Calu3 (cell line): ENCODE measurements around the gene CHN2. TPM values are rescaled to one million over a fixed set of nuclear protein-coding genes. Genes with fewer than 3 reads are reported as not detected.

Experiments used
- BruUV-seq: library from RNA; stranded (reverse); fragments of 400-500 nt; replicated peaks from 2 replicates; lab custom pipeline; 2021; lab: Mats Ljungman, UMichigan
- CTCF ChIA-PET: fragments of 300-600 bp; sonication (Branson Sonifier 250); formaldehyde crosslinking; loops from one replicate; lab custom pipeline; 2022; ENCODE audit warnings: antibody characterized with exemption; lab: Charles Lee
- DNase-seq: peaks from one replicate; pipeline ENCODE4 v3.0.0; 2022
- H3K27ac Mint-ChIP-seq: one replicate; pipeline ENCODE4 v1.8.0; 2022; ENCODE audit warnings: mixed read lengths; ENCODE audit not compliant: unreplicated experiment
- H3K27me3 Mint-ChIP-seq: one replicate; pipeline ENCODE4 v1.8.0; 2022; ENCODE audit warnings: mixed read lengths; ENCODE audit not compliant: unreplicated experiment
- H3K36me3 Mint-ChIP-seq: one replicate; pipeline ENCODE4 v1.8.0; 2022; ENCODE audit warnings: mild to moderate bottlenecking, moderate library complexity, mixed read lengths; ENCODE audit not compliant: insufficient read depth, unreplicated experiment
- H3K4me1 Mint-ChIP-seq: one replicate; pipeline ENCODE4 v1.8.0; 2022; ENCODE audit warnings: mild to moderate bottlenecking, low read depth, mixed read lengths; ENCODE audit not compliant: unreplicated experiment
- H3K4me3 Mint-ChIP-seq: one replicate; pipeline ENCODE4 v1.8.0; 2022; ENCODE audit warnings: mild to moderate bottlenecking, low read depth, moderate library complexity, mixed read lengths; ENCODE audit not compliant: unreplicated experiment
- H3K9me3 Mint-ChIP-seq: one replicate; pipeline ENCODE4 v1.8.0; 2022; ENCODE audit warnings: low read depth, mixed read lengths; ENCODE audit not compliant: unreplicated experiment
- CTCF ChIP-seq: fragments of 200-600 bp; IDR thresholded peaks from one replicate; pipeline ENCODE4 v1.8.0; 2022; ENCODE audit warnings: antibody characterized with exemption; ENCODE audit not compliant: unreplicated experiment
- intact Hi-C: fragments of 100-400 bp; cut with micrococcal nuclease; formaldehyde crosslinking; loops from one replicate; pipeline ENCODE4 v1.10.0; 2022; ENCODE audit not compliant: unreplicated experiment
- total RNA-seq: library from RNA; stranded (reverse); gene quantifications from 2 replicates; pipeline ENCODE4 v1.2.3, GENCODE V29; 2022

CHN2 gene
- total RNA-seq, 1 experiment from 2014 or later = 12.4 TPM

- BruUV-seq = no TSS peak
- no peak overlapping the region for H3K27ac Mint-ChIP-seq
- no peaks in the 10 kb centered on the region for H3K4me1 Mint-ChIP-seq
- H3K4me3 Mint-ChIP-seq = no peak overlapping the region
- intact Hi-C loops = no loop called here
- no peaks in the 10 kb centered on the region for H3K9me3 Mint-ChIP-seq
- H3K36me3 Mint-ChIP-seq = no peaks in the 10 kb centered on the region
- TF ChIP-seq CTCF = no peak
- CTCF ChIA-PET = interaction anchor here (1.3 kb wide), 1 partner anchor 151 kb away, joined by 3 read pairs; no protein-coding TSS in a partner anchor
- H3K27me3 Mint-ChIP-seq = no peaks in the 10 kb centered on the region
- no peak for DNase-seq
Measured at GRCh38 chr7:29341156-29341555, 146.6 kb downstream of the CHN2 start.

- CTCF ChIA-PET = interaction anchor here (0.7 to 1.6 kb wide), 2 partner anchors 416 to 420 kb away, joined by 3 to 4 read pairs; no protein-coding TSS in a partner anchor
- BruUV-seq = no TSS peak
- intact Hi-C loops = no loop called here
- H3K27ac Mint-ChIP-seq = no peak overlapping the region
- no peak for TF ChIP-seq CTCF
- H3K9me3 Mint-ChIP-seq = no peaks in the 10 kb centered on the region
- H3K4me3 Mint-ChIP-seq = no peak overlapping the region
- no peak for DNase-seq
- no peaks in the 10 kb centered on the region for H3K27me3 Mint-ChIP-seq
- no peaks in the 10 kb centered on the region for H3K4me1 Mint-ChIP-seq
- no peaks in the 10 kb centered on the region for H3K36me3 Mint-ChIP-seq
Measured at GRCh38 chr7:29342761-29343160, 148.2 kb downstream of the CHN2 start.

GRCh38 chr7:29343399-29343798 lies 148.8 kb downstream of the CHN2 start:
- no TSS peak for BruUV-seq
- intact Hi-C loops = no loop called here
- Mint-ChIP-seq H3K27me3 (no peaks in the 10 kb centered on the region), H3K9me3 (no peaks in the 10 kb centered on the region), H3K4me3 (no peak overlapping the region), H3K27ac (no peak overlapping the region), H3K4me1 (no peaks in the 10 kb centered on the region), H3K36me3 (no peaks in the 10 kb centered on the region)
- DNase-seq = no peak
- no peak for TF ChIP-seq CTCF
- CTCF ChIA-PET = interaction anchor here (0.7 to 1.6 kb wide), 2 partner anchors 416 to 421 kb away, joined by 3 to 4 read pairs; no protein-coding TSS in a partner anchor

GRCh38 chr7:29344334-29344978 lies 149.9 kb downstream of the CHN2 start:
- TF ChIP-seq CTCF = no peak
- H3K27me3 Mint-ChIP-seq = no peaks in the 10 kb centered on the region
- CTCF ChIA-PET = interaction anchor here (2.6 to 2.8 kb wide), 2 partner anchors 105 to 422 kb away, joined by 12 to 22 read pairs; no protein-coding TSS in a partner anchor
- H3K4me3 Mint-ChIP-seq = no peak overlapping the region
- H3K9me3 Mint-ChIP-seq = no peaks in the 10 kb centered on the region
- DNase-seq = no peak
- no peak overlapping the region for H3K27ac Mint-ChIP-seq
- BruUV-seq = no TSS peak
- no peaks in the 10 kb centered on the region for H3K4me1 Mint-ChIP-seq
- intact Hi-C loops = no loop called here
- H3K36me3 Mint-ChIP-seq = no peaks in the 10 kb centered on the region
